Neural cell (in vitro differentiated cells): ENCODE measurements around the gene STPG2. TPM values are rescaled to one million over a fixed set of nuclear protein-coding genes. Genes with fewer than 3 reads are reported as not detected.

Experiments
- H2AFZ ChIP-seq: fragments of 200-600, 300-800 bp; sonication (generic), shearing (Covaris generic); 2 replicates; pipeline ENCODE4 v1.6.0; 2014; ENCODE audit warnings: low read depth, mild to moderate bottlenecking, antibody characterized with exemption, low read length, moderate library complexity
- H3F3A ChIP-seq: fragments of 200-600 bp; shearing (Covaris generic); 2 replicates; pipeline ENCODE4 v1.6.1; 2016; ENCODE audit warnings: mild to moderate bottlenecking, moderate library complexity, mixed read lengths, antibody characterized with exemption, low read length; ENCODE audit not compliant: insufficient read depth, poor library complexity, severe bottlenecking
- H3K27ac ChIP-seq: fragments of 200-600, 300-800 bp; sonication (generic), shearing (Covaris generic); 2 replicates; pipeline ENCODE4 v1.5.1; 2014; ENCODE audit warnings: mild to moderate bottlenecking, low read length, moderate library complexity
- H3K27me3 ChIP-seq: fragments of 300-800, 200-600 bp; sonication (generic), shearing (Covaris generic); 2 replicates; pipeline ENCODE4 v1.6.0; 2014; ENCODE audit warnings: mild to moderate bottlenecking, low read depth, low read length, moderate library complexity; ENCODE audit not compliant: insufficient read depth
- H3K36me3 ChIP-seq: fragments of 300-800, 200-600 bp; sonication (generic), shearing (Covaris generic); 2 replicates; pipeline ENCODE4 v1.5.1; 2014; ENCODE audit warnings: mild to moderate bottlenecking, antibody characterized with exemption, low read length, moderate library complexity; ENCODE audit not compliant: insufficient read depth
- H3K4me2 ChIP-seq: fragments of 300-800, 200-600 bp; sonication (generic), shearing (Covaris generic); 2 replicates; pipeline ENCODE4 v1.6.0; 2014; ENCODE audit warnings: mild to moderate bottlenecking, low read length
- H3K4me3 ChIP-seq: fragments of 300-800, 200-600 bp; sonication (generic), shearing (Covaris generic); 2 replicates; pipeline ENCODE4 v1.5.1; 2014; ENCODE audit warnings: mild to moderate bottlenecking, low read length, moderate library complexity
- H3K79me2 ChIP-seq: fragments of 200-600 bp; shearing (Covaris generic); replicated peaks from 2 replicates; pipeline ENCODE4 v1.6.0; 2014; ENCODE audit warnings: mild to moderate bottlenecking, low read length, moderate library complexity; ENCODE audit not compliant: insufficient read depth
- H3K9ac ChIP-seq: fragments of 300-800, 200-600 bp; sonication (generic), shearing (Covaris generic); 2 replicates; pipeline ENCODE4 v1.6.1; 2016; ENCODE audit warnings: mild to moderate bottlenecking, low read length, mixed read lengths
- H3K9me2 ChIP-seq: fragments of 200-600 bp; shearing (Covaris generic); 2 replicates; pipeline ENCODE4 v1.6.1; 2016; ENCODE audit warnings: mild to moderate bottlenecking, low read length, mixed read lengths; ENCODE audit not compliant: insufficient read depth
- H3K9me3 ChIP-seq: fragments of 200-600, 300-800 bp; sonication (generic), shearing (Covaris generic); 2 replicates; pipeline ENCODE4 v1.6.1; 2016; ENCODE audit warnings: mild to moderate bottlenecking, mixed run types, low read length, moderate library complexity, mixed read lengths
- H4K20me1 ChIP-seq: fragments of 200-600 bp; shearing (Covaris generic); 2 replicates; pipeline ENCODE4 v1.6.1; 2016; ENCODE audit warnings: mild to moderate bottlenecking, mixed run types; ENCODE audit not compliant: insufficient read depth
- CTCF ChIP-seq: fragments of 450-650 bp; IDR thresholded peaks from 2 replicates; pipeline ENCODE4 v1.5.1; 2014; ENCODE audit warnings: antibody characterized with exemption, mild to moderate bottlenecking, moderate library complexity; ENCODE audit not compliant: poor library complexity, severe bottlenecking
- EP300 ChIP-seq: fragments of 450-650 bp; conservative IDR thresholded peaks from 2 replicates; pipeline ENCODE4 v1.6.1; 2014; ENCODE audit warnings: antibody characterized with exemption, mild to moderate bottlenecking, moderate library complexity; ENCODE audit not compliant: poor library complexity, severe bottlenecking
- EZH2 ChIP-seq: fragments of 200-600, 300-800 bp; shearing (Covaris generic), sonication (generic); IDR thresholded peaks from 2 replicates; pipeline ENCODE4 v1.6.1; 2014; ENCODE audit warnings: antibody characterized with exemption, low read length, borderline replicate concordance, mild to moderate bottlenecking; ENCODE audit not compliant: insufficient read depth, poor library complexity, severe bottlenecking
- MXI1 ChIP-seq: fragments of 450-650 bp; conservative IDR thresholded peaks from 2 replicates; pipeline ENCODE4 v1.6.1; 2014; ENCODE audit warnings: antibody characterized with exemption, mild to moderate bottlenecking; ENCODE audit not compliant: poor library complexity, severe bottlenecking
- POLR2AphosphoS5 ChIP-seq: IDR thresholded peaks from 2 replicates; pipeline ENCODE4 v1.6.1; 2012
- RAD21 ChIP-seq: fragments of 450-650 bp; conservative IDR thresholded peaks from 2 replicates; pipeline ENCODE4 v1.6.1; 2014; ENCODE audit warnings: antibody characterized with exemption, mild to moderate bottlenecking, moderate library complexity
- REST ChIP-seq: IDR thresholded peaks from 2 replicates; pipeline ENCODE4 v1.6.1; 2012; ENCODE audit warnings: borderline replicate concordance
- SMC3 ChIP-seq: fragments of 450-650 bp; conservative IDR thresholded peaks from 2 replicates; pipeline ENCODE4 v1.6.1; 2014; ENCODE audit warnings: antibody characterized with exemption, mild to moderate bottlenecking, moderate library complexity; ENCODE audit not compliant: poor library complexity
- TAF1 ChIP-seq: IDR thresholded peaks from 2 replicates; pipeline ENCODE4 v1.6.1; 2012; ENCODE audit warnings: low read depth
- polyA plus RNA-seq: library from polyadenylated mRNA; depleted of rRNA; stranded (reverse); fragments of >200 nt; gene quantifications from 2 replicates; pipeline ENCODE4 v1.2.3, GENCODE V29; 2014

STPG2 gene
- polyA plus RNA-seq, 1 donor from 2014 or later, result not detected

GRCh38 chr4:98068495-98068894, 74.8 kb downstream of the STPG2 start:
- no peaks in the 10 kb centered on the region for H3K27me3 ChIP-seq
- H3F3A ChIP-seq, result no peaks in the 10 kb centered on the region
- H3K27ac ChIP-seq, result no peak overlapping the region
- H3K79me2 ChIP-seq, result no peaks in the 10 kb centered on the region
- H2AFZ ChIP-seq, result no peak overlapping the region
- no peaks in the 10 kb centered on the region for H3K9me2 ChIP-seq
- TF ChIP-seq EZH2 (no peak), RAD21 (no peak), MXI1 (no peak), CTCF (no peak), EP300 (no peak), POLR2AphosphoS5 (no peak), TAF1 (no peak), SMC3 (no peak)
- no peak overlapping the region for H3K4me2 ChIP-seq
- no peak overlapping the region for H3K4me3 ChIP-seq
- no peaks in the 10 kb centered on the region for H4K20me1 ChIP-seq
- H3K9me3 ChIP-seq, result no peaks in the 10 kb centered on the region
- H3K36me3 ChIP-seq, result no peaks in the 10 kb centered on the region
- no peak overlapping the region for H3K9ac ChIP-seq

- Histone ChIP-seq H3K9ac (no peak overlapping the region), H3K27ac (no peak overlapping the region), H3K27me3 (no peaks in the 10 kb centered on the region), H3K4me3 (no peak overlapping the region), H2AFZ (no peak overlapping the region), H3F3A (no peaks in the 10 kb centered on the region), H3K9me3 (no peaks in the 10 kb centered on the region), H3K9me2 (no peaks in the 10 kb centered on the region), H3K36me3 (no peaks in the 10 kb centered on the region), H3K79me2 (no peaks in the 10 kb centered on the region), H4K20me1 (no peaks in the 10 kb centered on the region), H3K4me2 (no peak overlapping the region)
- no peak for TF ChIP-seq EZH2
- TF ChIP-seq CTCF, result no peak
- TF ChIP-seq MXI1, result no peak
- no peak for TF ChIP-seq RAD21
- TF ChIP-seq TAF1, result no peak
- TF ChIP-seq EP300, result no peak
Observed at GRCh38 chr4:98055800-98056501, 87.3 kb downstream of the STPG2 start.

- Histone ChIP-seq H3K9ac (no peak overlapping the region), H4K20me1 (no peaks in the 10 kb centered on the region), H3K9me2 (no peaks in the 10 kb centered on the region), H3K4me3 (no peak overlapping the region), H3K4me2 (no peak overlapping the region), H3K27ac (no peak overlapping the region), H3K79me2 (no peaks in the 10 kb centered on the region), H3K9me3 (no peaks in the 10 kb centered on the region), H2AFZ (no peak overlapping the region), H3K27me3 (no peaks in the 10 kb centered on the region), H3K36me3 (no peaks in the 10 kb centered on the region), H3F3A (no peaks in the 10 kb centered on the region)
- TF ChIP-seq REST, result no peak
- TF ChIP-seq SMC3, result no peak
Observed at GRCh38 chr4:98046665-98047064, 96.6 kb downstream of the STPG2 start.
